Omental fat pad (tissue), 4 donors: ENCODE results near the gene PROM1. TPM values are rescaled to one million over a fixed set of nuclear protein-coding genes. Genes with fewer than 3 reads are reported as not detected.

Experiments used
- ATAC-seq: fragments of 150-250 bp; one replicate; pipeline ENCODE4 v1.9.1; 2016; ENCODE audit warnings: mild to moderate bottlenecking, moderate library complexity; ENCODE audit not compliant: low FRiP score
- DNase-seq: peaks from one replicate; pipeline ENCODE4 v3.0.0-alpha.2; 2019; ENCODE audit warnings: low spot score
- total RNA-seq, 4 donors: library from RNA; depleted of rRNA; stranded (reverse); fragments of >200 nt; gene quantifications; one replicate each; pipeline ENCODE4 v1.1.0, GENCODE V29; 2016
- TF ChIP-seq, protein P1 (sequence below), 3 donors: fragments of 450-650 bp; IDR thresholded peaks; one replicate each; pipeline ENCODE4 v1.5.1; 2016 to 2017; ENCODE audit warnings: antibody characterized with exemption in 3 of 3, mild to moderate bottlenecking in 3 of 3, moderate library complexity in 2 of 3

PROM1 gene
- total RNA-seq, 4 donors from 2014 or later, result 0.09 TPM; not detected in 3

DNA sequence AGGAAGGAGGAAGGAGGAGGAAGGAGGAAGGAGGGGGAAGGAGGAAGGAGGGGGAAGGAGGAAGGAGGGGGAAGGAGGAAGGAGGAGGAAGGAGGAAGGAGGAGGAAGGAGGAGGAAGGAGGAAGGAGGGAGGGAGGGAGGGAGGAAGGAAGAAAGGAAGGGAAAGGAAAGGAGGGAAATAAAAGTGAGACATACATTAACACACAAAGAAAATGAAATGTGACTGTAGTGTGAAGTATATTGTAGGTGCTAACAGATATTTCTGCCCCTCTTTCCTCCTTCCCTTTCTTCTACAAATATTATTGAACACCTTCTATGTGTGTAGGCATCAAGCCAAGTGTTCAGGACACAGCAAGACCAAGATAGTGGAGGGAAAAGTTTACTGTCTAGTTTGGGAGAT, 26.4 kb upstream of the PROM1 start:
- DNase-seq (no peak), ATAC-seq (no peak)
- TF ChIP-seq, protein P1, sequence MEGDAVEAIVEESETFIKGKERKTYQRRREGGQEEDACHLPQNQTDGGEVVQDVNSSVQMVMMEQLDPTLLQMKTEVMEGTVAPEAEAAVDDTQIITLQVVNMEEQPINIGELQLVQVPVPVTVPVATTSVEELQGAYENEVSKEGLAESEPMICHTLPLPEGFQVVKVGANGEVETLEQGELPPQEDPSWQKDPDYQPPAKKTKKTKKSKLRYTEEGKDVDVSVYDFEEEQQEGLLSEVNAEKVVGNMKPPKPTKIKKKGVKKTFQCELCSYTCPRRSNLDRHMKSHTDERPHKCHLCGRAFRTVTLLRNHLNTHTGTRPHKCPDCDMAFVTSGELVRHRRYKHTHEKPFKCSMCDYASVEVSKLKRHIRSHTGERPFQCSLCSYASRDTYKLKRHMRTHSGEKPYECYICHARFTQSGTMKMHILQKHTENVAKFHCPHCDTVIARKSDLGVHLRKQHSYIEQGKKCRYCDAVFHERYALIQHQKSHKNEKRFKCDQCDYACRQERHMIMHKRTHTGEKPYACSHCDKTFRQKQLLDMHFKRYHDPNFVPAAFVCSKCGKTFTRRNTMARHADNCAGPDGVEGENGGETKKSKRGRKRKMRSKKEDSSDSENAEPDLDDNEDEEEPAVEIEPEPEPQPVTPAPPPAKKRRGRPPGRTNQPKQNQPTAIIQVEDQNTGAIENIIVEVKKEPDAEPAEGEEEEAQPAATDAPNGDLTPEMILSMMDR (IDR thresholded peaks at IDR 0.05), result no peak

DNA sequence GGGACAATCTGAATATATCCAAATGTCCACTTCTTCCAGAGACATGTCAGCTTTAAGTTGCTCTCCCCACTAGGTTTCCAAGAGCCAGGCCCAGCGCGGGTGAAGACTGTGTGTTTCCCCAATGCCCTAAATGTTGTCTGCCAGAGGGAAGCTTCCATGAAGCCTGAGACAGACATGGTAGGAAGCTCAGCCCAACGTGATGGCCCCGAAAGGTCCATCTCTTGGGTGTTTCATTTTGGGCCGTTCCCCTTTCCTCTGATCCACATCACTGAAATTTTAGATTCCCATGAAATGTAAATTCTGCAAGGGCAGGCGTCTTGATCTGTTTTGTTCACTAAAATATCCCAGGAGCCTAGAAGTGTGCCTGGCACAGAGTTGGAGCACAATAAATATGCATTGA, 25.4 kb upstream of the PROM1 start:
- ATAC-seq (no peak), DNase-seq (no peak)
- TF ChIP-seq, protein P1 (IDR thresholded peaks at IDR 0.05), result no peak

DNA sequence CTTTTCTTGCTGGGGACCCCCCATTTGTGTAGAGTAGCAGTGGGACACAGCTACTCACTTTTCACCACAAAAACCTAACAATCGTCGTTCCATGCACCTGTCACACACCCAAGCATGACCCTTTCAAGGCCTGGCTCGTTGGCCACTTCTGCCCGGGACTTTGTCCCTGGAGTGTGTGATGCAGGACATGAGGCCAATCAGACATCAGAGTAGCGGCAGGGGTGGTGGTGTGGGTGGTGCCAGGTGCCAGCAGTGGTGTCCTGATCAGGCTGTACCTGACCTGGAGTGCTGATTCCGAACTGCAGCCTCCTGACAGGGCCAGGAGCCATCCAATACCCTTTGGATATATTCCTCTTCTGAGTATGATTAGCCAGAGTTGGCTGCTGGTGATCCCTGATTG, 23.1 kb upstream of the PROM1 start:
- no peak for DNase-seq
- ATAC-seq, result no peak
- TF ChIP-seq, protein P1 (IDR thresholded peaks at IDR 0.05), result no peak

DNA sequence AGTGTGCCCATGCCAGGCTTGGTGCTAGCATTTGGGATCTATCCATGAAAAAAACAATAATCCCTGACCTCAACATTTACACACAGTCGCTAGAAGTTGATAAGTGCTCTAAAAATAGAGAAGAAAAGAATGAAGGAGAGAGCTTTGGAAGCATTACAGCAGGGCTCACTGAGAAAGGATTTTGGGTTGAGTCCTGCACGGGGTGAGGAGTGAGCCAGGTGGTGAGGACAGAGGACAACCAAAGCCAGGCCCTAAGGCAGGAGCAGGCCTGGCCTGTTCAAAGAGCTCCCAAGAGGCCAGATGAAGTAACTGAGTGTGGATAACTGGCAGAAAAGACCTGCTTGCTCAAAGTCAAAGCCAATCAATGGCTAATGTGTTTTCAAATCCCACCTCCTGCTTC, 20.7 kb upstream of the PROM1 start:
- TF ChIP-seq, protein P1 (IDR thresholded peaks at IDR 0.05), result no peak
- ATAC-seq, result no peak
- no peak for DNase-seq

DNA sequence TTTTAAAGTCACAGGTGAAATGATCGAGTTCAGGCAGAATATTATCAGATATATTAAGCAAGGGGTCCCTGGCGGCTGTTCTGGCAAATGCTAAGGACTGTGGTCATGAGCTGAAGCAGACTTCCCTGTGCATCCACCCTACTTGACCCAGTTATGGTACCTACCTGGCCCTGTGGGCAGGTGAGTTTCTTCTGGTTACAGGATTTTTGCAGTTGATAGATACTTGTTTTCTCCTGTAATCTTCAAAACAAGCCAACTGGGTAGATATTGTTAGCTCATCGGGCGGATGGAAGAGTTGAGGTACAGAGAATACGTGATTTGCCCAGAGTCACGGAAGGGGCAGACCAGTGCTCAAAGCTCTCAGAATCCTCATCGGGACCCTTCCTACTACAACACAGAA, 18.5 kb upstream of the PROM1 start:
- ATAC-seq, result no peak
- DNase-seq, result no peak
- TF ChIP-seq, protein P1 (IDR thresholded peaks at IDR 0.05), result no peak

DNA sequence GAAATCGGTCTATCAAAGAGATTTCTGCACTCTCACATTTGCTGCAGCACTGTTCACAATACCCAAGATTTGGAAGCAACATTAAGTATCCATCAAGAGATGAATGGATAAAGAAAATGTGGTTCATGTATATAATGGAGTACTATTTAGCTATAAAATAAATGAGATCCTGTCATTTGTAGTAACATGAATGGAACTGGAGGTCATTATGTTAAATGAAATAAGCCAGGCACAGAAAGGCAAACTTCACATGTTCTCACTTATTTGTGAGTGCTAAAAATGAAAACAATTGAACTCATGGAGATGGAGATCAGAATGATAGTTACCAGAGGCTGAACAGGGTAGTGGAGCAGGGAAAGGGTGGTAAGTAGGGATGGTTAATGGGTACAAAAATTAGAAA, 17.0 kb upstream of the PROM1 start:
- ATAC-seq (no peak), DNase-seq (no peak)
- TF ChIP-seq, protein P1 (IDR thresholded peaks at IDR 0.05), result no peak

DNA sequence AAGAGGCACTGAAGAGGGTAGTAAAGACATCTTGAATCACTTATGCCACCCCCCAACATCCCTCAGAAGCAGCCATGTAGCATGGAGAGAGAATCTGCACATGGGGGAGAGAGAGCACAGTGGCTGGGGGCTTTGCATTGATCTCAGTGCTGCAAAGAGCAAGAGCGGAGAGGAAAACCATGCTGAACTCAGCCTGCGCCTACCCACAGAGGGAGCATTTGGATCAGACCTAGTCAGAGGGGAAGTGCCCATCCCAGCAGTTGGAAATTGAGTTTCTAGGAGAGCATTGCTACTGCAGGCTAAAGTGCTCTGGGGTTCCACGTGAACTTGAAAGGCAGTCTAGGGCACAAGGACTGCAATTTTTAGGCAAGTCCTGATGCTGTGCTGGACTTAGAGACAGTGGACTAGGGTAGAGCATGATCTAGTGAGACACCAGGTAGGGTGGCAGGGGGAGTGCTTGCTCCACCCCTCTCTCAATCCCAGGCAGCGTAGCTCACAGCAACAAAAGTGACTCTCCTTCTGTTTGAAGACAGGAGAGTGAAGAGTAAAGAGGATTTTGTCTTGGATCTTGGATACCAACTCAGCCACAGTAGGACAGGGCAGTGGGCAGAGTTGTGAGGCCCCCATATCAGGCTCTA, 9.0 kb upstream of the PROM1 start:
- no peak for DNase-seq
- TF ChIP-seq, protein P1 (IDR thresholded peaks at IDR 0.05), result no peak
- ATAC-seq, result no peak
